IPS-11a (cell line): ENCODE measurements around the gene NR5A2.

Source experiments
- H3K4me3 ChIP-seq: one replicate; pipeline ENCODE4 v1.5.1; 2013; ENCODE audit warnings: low read depth, low read length, control low read depth

Gene NR5A2

GRCh38 chr1:200194477-200194876 lies 167.0 kb downstream of the NR5A2 start:
- no peak overlapping the region for H3K4me3 ChIP-seq

- no peak overlapping the region for H3K4me3 ChIP-seq
Observed at GRCh38 chr1:200198236-200198635, 170.7 kb downstream of the NR5A2 start.

- no peak overlapping the region for H3K4me3 ChIP-seq
Observed at GRCh38 chr1:200205216-200205995, 177.9 kb downstream of the NR5A2 start.

- no peak overlapping the region for H3K4me3 ChIP-seq
Observed at GRCh38 chr1:200206340-200206739, 178.8 kb downstream of the NR5A2 start.

- no peak overlapping the region for H3K4me3 ChIP-seq
Observed at GRCh38 chr1:200206761-200207160, 179.3 kb downstream of the NR5A2 start.

GRCh38 chr1:200207711-200208126 lies 180.2 kb downstream of the NR5A2 start:
- no peak overlapping the region for H3K4me3 ChIP-seq

- H3K4me3 ChIP-seq: no peak overlapping the region
Observed at GRCh38 chr1:200211157-200211556, 183.6 kb downstream of the NR5A2 start.

- no peak overlapping the region for H3K4me3 ChIP-seq
Observed at GRCh38 chr1:200213392-200213791, 185.9 kb downstream of the NR5A2 start.

GRCh38 chr1:200213921-200214320 lies 186.4 kb downstream of the NR5A2 start:
- no peak overlapping the region for H3K4me3 ChIP-seq

GRCh38 chr1:200215350-200215749 lies 187.8 kb downstream of the NR5A2 start:
- H3K4me3 ChIP-seq: no peak overlapping the region

GRCh38 chr1:200217703-200218102 lies 190.2 kb downstream of the NR5A2 start:
- no peak overlapping the region for H3K4me3 ChIP-seq

GRCh38 chr1:200221614-200222282 lies 194.2 kb downstream of the NR5A2 start:
- H3K4me3 ChIP-seq: no peak overlapping the region

GRCh38 chr1:200223207-200223606 lies 195.7 kb downstream of the NR5A2 start:
- H3K4me3 ChIP-seq: no peak overlapping the region

GRCh38 chr1:200223613-200224012 lies 196.1 kb downstream of the NR5A2 start:
- no peak overlapping the region for H3K4me3 ChIP-seq

- H3K4me3 ChIP-seq: no peak overlapping the region
Observed at GRCh38 chr1:200224315-200224714, 196.8 kb downstream of the NR5A2 start.

- no peak overlapping the region for H3K4me3 ChIP-seq
Observed at GRCh38 chr1:200226268-200226968, 198.9 kb downstream of the NR5A2 start.

GRCh38 chr1:200226969-200227303 lies 199.4 kb downstream of the NR5A2 start:
- no peak overlapping the region for H3K4me3 ChIP-seq
